GM19193 (cell line): ENCODE data around the gene DPM2.
A peak's percentile ranks its signal among the peaks of the same experiment; 100 is the strongest.

Experiments
- POLR2A ChIP-seq: IDR thresholded peaks from 4 replicates; pipeline ENCODE4 v1.6.1; 2011; ENCODE audit not compliant: insufficient read depth, insufficient read length; ENCODE audit errors: extremely low read depth

The DPM2 gene

GRCh38 chr9:127926906-127927200 is 10.8 kb downstream of the DPM2 start:
- peak; percentile 19 for TF ChIP-seq POLR2A

- TF ChIP-seq POLR2A = no peak
Measured at GRCh38 chr9:127925959-127926905, 11.4 kb downstream of the DPM2 start.

- no peak for TF ChIP-seq POLR2A
Measured at GRCh38 chr9:127924736-127925444, 12.8 kb downstream of the DPM2 start.

- TF ChIP-seq POLR2A = no peak
Measured at GRCh38 chr9:127923771-127924170, 13.9 kb downstream of the DPM2 start.

GRCh38 chr9:127923046-127923445 is 14.6 kb downstream of the DPM2 start:
- no peak for TF ChIP-seq POLR2A

- TF ChIP-seq POLR2A = peak; percentile 32
Measured at GRCh38 chr9:127921557-127922120, 16.0 kb downstream of the DPM2 start.

- no peak for TF ChIP-seq POLR2A
Measured at GRCh38 chr9:127920794-127921193, 16.9 kb downstream of the DPM2 start.

- TF ChIP-seq POLR2A = no peak
Measured at GRCh38 chr9:127919253-127919815, 18.3 kb downstream of the DPM2 start.

- no peak for TF ChIP-seq POLR2A
Measured at GRCh38 chr9:127918183-127919107, 19.2 kb downstream of the DPM2 start.

- no peak for TF ChIP-seq POLR2A
Measured at GRCh38 chr9:127917603-127918002, 20.1 kb downstream of the DPM2 start.

- TF ChIP-seq POLR2A = peak; percentile 74
Measured at GRCh38 chr9:127916720-127917581, 20.7 kb downstream of the DPM2 start, which contains the start of gene ST6GALNAC4. ST6GALNAC4 (minus strand) TSS chr9:127917041; CDS start chr9:127916419, 622 bp downstream.

GRCh38 chr9:127915801-127916719 is 21.6 kb downstream of the DPM2 start:
- peak; percentile 69 for TF ChIP-seq POLR2A
